Natural killer cell treated with Interleukin-12 subunit alpha and Interleukin-12 subunit beta and Interleukin-15 and Interleukin-18, amount 100 ng/mL, for 72 hours (primary cell): Measurements from ENCODE around the gene TMEM209. TPM values are rescaled to one million over a fixed set of nuclear protein-coding genes. Genes with fewer than 3 reads are reported as not detected.
"Not testable (repeated sequence)": the region's sequence is repeated elsewhere in the genome, so short reads cannot be mapped to it uniquely, and the experiment has no call there.

ENCODE experiments used
- ATAC-seq, 2 donors: fragments of 150-1000 bp; cut with Tn5 transposase in 1 of 2; sonication (Bioruptor Pico), chemical (Tn5 transposase) in 1 of 2; 2 replicates each; pipeline ENCODE4 v1.10.0; 2021
- DNase-seq: peaks from one replicate; pipeline ENCODE4 v3.0.0; 2022; ENCODE audit warnings: low spot score
- H3K27ac Mint-ChIP-seq, 2 donors: 1 replicate in 1 of 2; 2 replicates in 1 of 2; pipeline ENCODE4 v1.8.0; 2022; ENCODE audit warnings: mixed read lengths in 2 of 2, mild to moderate bottlenecking in 1 of 2, moderate library complexity in 1 of 2
- H3K27me3 Mint-ChIP-seq, 2 donors: 1 replicate in 1 of 2; 2 replicates in 1 of 2; pipeline ENCODE4 v1.8.0; 2022; ENCODE audit warnings: mixed read lengths in 2 of 2
- H3K36me3 Mint-ChIP-seq: one replicate; pipeline ENCODE4 v1.8.0; 2022; ENCODE audit warnings: mixed read lengths
- H3K4me1 Mint-ChIP-seq, 2 donors: 1 replicate in 1 of 2; 2 replicates in 1 of 2; pipeline ENCODE4 v1.8.0; 2022; ENCODE audit warnings: low read depth in 2 of 2, mixed read lengths in 2 of 2, mild to moderate bottlenecking in 1 of 2
- H3K4me3 Mint-ChIP-seq: one replicate; pipeline ENCODE4 v1.8.0; 2022; ENCODE audit warnings: mixed read lengths
- H3K9me3 Mint-ChIP-seq: 2 replicates; pipeline ENCODE4 v1.8.0; 2022; ENCODE audit warnings: mixed read lengths
- total RNA-seq, 2 donors: library from RNA; stranded (reverse); gene quantifications; one replicate each; pipeline ENCODE4 v1.2.3, GENCODE V29; 2022

TMEM209 gene
- total RNA-seq, 2 donors from 2014 or later, result 39.4 to 43.9 TPM

GRCh38 chr7:130228840-130229502, 23.8 kb upstream of the TMEM209 start:
- no peaks in the 10 kb centered on the region for H3K36me3 Mint-ChIP-seq
- ATAC-seq (no peak), DNase-seq (no peak)
- H3K4me1 Mint-ChIP-seq, result no peaks in the 10 kb centered on the region
- no peak overlapping the region for H3K4me3 Mint-ChIP-seq
- peaks cover 0 to 6% of the 10 kb centered on the region in 2 donors for H3K27me3 Mint-ChIP-seq
- H3K9me3 Mint-ChIP-seq, result no peaks in the 10 kb centered on the region
- H3K27ac Mint-ChIP-seq, result no peak overlapping the region

GRCh38 chr7:130227883-130228575, 22.8 kb upstream of the TMEM209 start:
- peaks cover 0 to 6% of the 10 kb centered on the region in 2 donors for H3K27me3 Mint-ChIP-seq
- H3K9me3 Mint-ChIP-seq, result no peaks in the 10 kb centered on the region
- no peaks in the 10 kb centered on the region for H3K4me1 Mint-ChIP-seq
- H3K4me3 Mint-ChIP-seq, result no peak overlapping the region
- ATAC-seq, result no peak
- no peaks in the 10 kb centered on the region for H3K36me3 Mint-ChIP-seq
- DNase-seq, result no peak
- no peak overlapping the region for H3K27ac Mint-ChIP-seq

- no peaks in the 10 kb centered on the region for H3K36me3 Mint-ChIP-seq
- DNase-seq (no peak), ATAC-seq (no peak)
These were observed 21.1 kb upstream of the TMEM209 start for GRCh38 chr7:130226333-130226732.

GRCh38 chr7:130224923-130225322, 19.7 kb upstream of the TMEM209 start:
- H3K36me3 Mint-ChIP-seq, H3K9me3 Mint-ChIP-seq, DNase-seq, H3K27me3 Mint-ChIP-seq, H3K27ac Mint-ChIP-seq, H3K4me1 Mint-ChIP-seq, H3K4me3 Mint-ChIP-seq, ATAC-seq: not testable (repeated sequence)

More at GRCh38 chr7:130226333-130226732, 21.1 kb upstream of the TMEM209 start:
- Mint-ChIP-seq H3K27ac (no peak overlapping the region), H3K9me3 (no peaks in the 10 kb centered on the region), H3K4me1 (no peaks in the 10 kb centered on the region), H3K27me3 (peaks cover 0 to 3% of the 10 kb centered on the region in 2 donors), H3K4me3 (no peak overlapping the region)

- no peak overlapping the region for H3K27ac Mint-ChIP-seq
- H3K36me3 Mint-ChIP-seq, result no peaks in the 10 kb centered on the region
- no peaks in the 10 kb centered on the region for H3K27me3 Mint-ChIP-seq
- no peaks in the 10 kb centered on the region for H3K4me1 Mint-ChIP-seq
- ATAC-seq (no peak), DNase-seq (no peak)
- H3K9me3 Mint-ChIP-seq, result no peaks in the 10 kb centered on the region
- no peak overlapping the region for H3K4me3 Mint-ChIP-seq
These were observed 19.0 kb upstream of the TMEM209 start for GRCh38 chr7:130224210-130224609.

- H3K4me3 Mint-ChIP-seq, result no peak overlapping the region
- H3K27me3 Mint-ChIP-seq, result no peaks in the 10 kb centered on the region
- DNase-seq (no peak), ATAC-seq (no peak)
- no peak overlapping the region for H3K27ac Mint-ChIP-seq
- H3K36me3 Mint-ChIP-seq, result no peaks in the 10 kb centered on the region
- no peaks in the 10 kb centered on the region for H3K9me3 Mint-ChIP-seq
- no peaks in the 10 kb centered on the region for H3K4me1 Mint-ChIP-seq
These were observed 18.4 kb upstream of the TMEM209 start for GRCh38 chr7:130223646-130224045.

GRCh38 chr7:130221746-130222145, 16.5 kb upstream of the TMEM209 start:
- Mint-ChIP-seq H3K9me3 (no peaks in the 10 kb centered on the region), H3K4me3 (no peak overlapping the region), H3K27me3 (no peaks in the 10 kb centered on the region), H3K36me3 (no peaks in the 10 kb centered on the region), H3K27ac (no peak overlapping the region), H3K4me1 (no peaks in the 10 kb centered on the region)
- DNase-seq (no peak), ATAC-seq (no peak)

- no peaks in the 10 kb centered on the region for H3K36me3 Mint-ChIP-seq
- no peaks in the 10 kb centered on the region for H3K9me3 Mint-ChIP-seq
- no peaks in the 10 kb centered on the region for H3K4me1 Mint-ChIP-seq
- no peak for DNase-seq
- peaks cover 0 to 3% of the 10 kb centered on the region in 2 donors for H3K27me3 Mint-ChIP-seq
- H3K4me3 Mint-ChIP-seq, result no peak overlapping the region
- H3K27ac Mint-ChIP-seq, result no peak overlapping the region
- ATAC-seq, result no peak
These were observed 14.7 kb upstream of the TMEM209 start for GRCh38 chr7:130219871-130220270.

- Mint-ChIP-seq H3K9me3 (no peaks in the 10 kb centered on the region), H3K27me3 (peaks cover 0 to 8% of the 10 kb centered on the region in 2 donors), H3K36me3 (no peaks in the 10 kb centered on the region), H3K4me3 (no peak overlapping the region), H3K4me1 (no peaks in the 10 kb centered on the region), H3K27ac (no peak overlapping the region)
- DNase-seq (no peak), ATAC-seq (no peak)
These were observed 13.8 kb upstream of the TMEM209 start for GRCh38 chr7:130218806-130219620.

GRCh38 chr7:130216750-130217149, 11.5 kb upstream of the TMEM209 start:
- Mint-ChIP-seq H3K4me3 (no peak overlapping the region), H3K9me3 (no peaks in the 10 kb centered on the region), H3K27me3 (peaks cover 6 to 13% of the 10 kb centered on the region in 2 donors), H3K4me1 (no peaks in the 10 kb centered on the region), H3K27ac (no peak overlapping the region), H3K36me3 (no peaks in the 10 kb centered on the region)
- DNase-seq (no peak), ATAC-seq (no peak)

GRCh38 chr7:130216025-130216424, 10.8 kb upstream of the TMEM209 start:
- no peaks in the 10 kb centered on the region for H3K4me1 Mint-ChIP-seq
- H3K27ac Mint-ChIP-seq, result no peak overlapping the region
- H3K4me3 Mint-ChIP-seq, result no peak overlapping the region
- no peak for DNase-seq
- ATAC-seq, result no peak
- no peaks in the 10 kb centered on the region for H3K9me3 Mint-ChIP-seq
- peaks cover 7 to 13% of the 10 kb centered on the region in 2 donors for H3K27me3 Mint-ChIP-seq
- no peaks in the 10 kb centered on the region for H3K36me3 Mint-ChIP-seq

GRCh38 chr7:130213828-130214227, 8.6 kb upstream of the TMEM209 start:
- H3K4me3 Mint-ChIP-seq, result no peak overlapping the region
- no peaks in the 10 kb centered on the region for H3K4me1 Mint-ChIP-seq
- no peak for ATAC-seq
- no peak for DNase-seq
- no peaks in the 10 kb centered on the region for H3K36me3 Mint-ChIP-seq
- H3K27ac Mint-ChIP-seq, result no peak overlapping the region
- peaks cover 7 to 13% of the 10 kb centered on the region in 2 donors for H3K27me3 Mint-ChIP-seq
- no peaks in the 10 kb centered on the region for H3K9me3 Mint-ChIP-seq

- ATAC-seq, result no peak
- Mint-ChIP-seq H3K4me1 (peaks cover 4 to 12% of the 10 kb centered on the region in 2 donors), H3K9me3 (no peaks in the 10 kb centered on the region), H3K27me3 (peaks cover 7 to 10% of the 10 kb centered on the region in 2 donors), H3K36me3 (peaks cover 2% of the 10 kb centered on the region), H3K4me3 (no peak overlapping the region), H3K27ac (no peak overlapping the region)
- DNase-seq, result no peak
These were observed 5.2 kb upstream of the TMEM209 start for GRCh38 chr7:130210181-130210935.
